Neural cell (in vitro differentiated cells): ENCODE measurements around the gene KBTBD6. TPM values are rescaled to one million over a fixed set of nuclear protein-coding genes. Genes with fewer than 3 reads are reported as not detected.

Experiments
- H2AFZ ChIP-seq: fragments of 200-600, 300-800 bp; sonication (generic), shearing (Covaris generic); 2 replicates; pipeline ENCODE4 v1.6.0; 2014; ENCODE audit warnings: low read depth, mild to moderate bottlenecking, antibody characterized with exemption, low read length, moderate library complexity
- H3F3A ChIP-seq: fragments of 200-600 bp; shearing (Covaris generic); 2 replicates; pipeline ENCODE4 v1.6.1; 2016; ENCODE audit warnings: mild to moderate bottlenecking, moderate library complexity, mixed read lengths, antibody characterized with exemption, low read length; ENCODE audit not compliant: insufficient read depth, poor library complexity, severe bottlenecking
- H3K27ac ChIP-seq: fragments of 200-600, 300-800 bp; sonication (generic), shearing (Covaris generic); 2 replicates; pipeline ENCODE4 v1.5.1; 2014; ENCODE audit warnings: mild to moderate bottlenecking, low read length, moderate library complexity
- H3K27me3 ChIP-seq: fragments of 300-800, 200-600 bp; sonication (generic), shearing (Covaris generic); 2 replicates; pipeline ENCODE4 v1.6.0; 2014; ENCODE audit warnings: mild to moderate bottlenecking, low read depth, low read length, moderate library complexity; ENCODE audit not compliant: insufficient read depth
- H3K36me3 ChIP-seq: fragments of 300-800, 200-600 bp; sonication (generic), shearing (Covaris generic); 2 replicates; pipeline ENCODE4 v1.5.1; 2014; ENCODE audit warnings: mild to moderate bottlenecking, antibody characterized with exemption, low read length, moderate library complexity; ENCODE audit not compliant: insufficient read depth
- H3K4me2 ChIP-seq: fragments of 300-800, 200-600 bp; sonication (generic), shearing (Covaris generic); 2 replicates; pipeline ENCODE4 v1.6.0; 2014; ENCODE audit warnings: mild to moderate bottlenecking, low read length
- H3K4me3 ChIP-seq: fragments of 300-800, 200-600 bp; sonication (generic), shearing (Covaris generic); 2 replicates; pipeline ENCODE4 v1.5.1; 2014; ENCODE audit warnings: mild to moderate bottlenecking, low read length, moderate library complexity
- H3K79me2 ChIP-seq: fragments of 200-600 bp; shearing (Covaris generic); replicated peaks from 2 replicates; pipeline ENCODE4 v1.6.0; 2014; ENCODE audit warnings: mild to moderate bottlenecking, low read length, moderate library complexity; ENCODE audit not compliant: insufficient read depth
- H3K9ac ChIP-seq: fragments of 300-800, 200-600 bp; sonication (generic), shearing (Covaris generic); 2 replicates; pipeline ENCODE4 v1.6.1; 2016; ENCODE audit warnings: mild to moderate bottlenecking, low read length, mixed read lengths
- H3K9me2 ChIP-seq: fragments of 200-600 bp; shearing (Covaris generic); 2 replicates; pipeline ENCODE4 v1.6.1; 2016; ENCODE audit warnings: mild to moderate bottlenecking, low read length, mixed read lengths; ENCODE audit not compliant: insufficient read depth
- H3K9me3 ChIP-seq: fragments of 200-600, 300-800 bp; sonication (generic), shearing (Covaris generic); 2 replicates; pipeline ENCODE4 v1.6.1; 2016; ENCODE audit warnings: mild to moderate bottlenecking, mixed run types, low read length, moderate library complexity, mixed read lengths
- H4K20me1 ChIP-seq: fragments of 200-600 bp; shearing (Covaris generic); 2 replicates; pipeline ENCODE4 v1.6.1; 2016; ENCODE audit warnings: mild to moderate bottlenecking, mixed run types; ENCODE audit not compliant: insufficient read depth
- EP300 ChIP-seq: fragments of 450-650 bp; conservative IDR thresholded peaks from 2 replicates; pipeline ENCODE4 v1.6.1; 2014; ENCODE audit warnings: antibody characterized with exemption, mild to moderate bottlenecking, moderate library complexity; ENCODE audit not compliant: poor library complexity, severe bottlenecking
- EZH2 ChIP-seq: fragments of 200-600, 300-800 bp; shearing (Covaris generic), sonication (generic); IDR thresholded peaks from 2 replicates; pipeline ENCODE4 v1.6.1; 2014; ENCODE audit warnings: antibody characterized with exemption, low read length, borderline replicate concordance, mild to moderate bottlenecking; ENCODE audit not compliant: insufficient read depth, poor library complexity, severe bottlenecking
- MXI1 ChIP-seq: fragments of 450-650 bp; conservative IDR thresholded peaks from 2 replicates; pipeline ENCODE4 v1.6.1; 2014; ENCODE audit warnings: antibody characterized with exemption, mild to moderate bottlenecking; ENCODE audit not compliant: poor library complexity, severe bottlenecking
- POLR2AphosphoS5 ChIP-seq: IDR thresholded peaks from 2 replicates; pipeline ENCODE4 v1.6.1; 2012
- RAD21 ChIP-seq: fragments of 450-650 bp; conservative IDR thresholded peaks from 2 replicates; pipeline ENCODE4 v1.6.1; 2014; ENCODE audit warnings: antibody characterized with exemption, mild to moderate bottlenecking, moderate library complexity
- SMC3 ChIP-seq: fragments of 450-650 bp; conservative IDR thresholded peaks from 2 replicates; pipeline ENCODE4 v1.6.1; 2014; ENCODE audit warnings: antibody characterized with exemption, mild to moderate bottlenecking, moderate library complexity; ENCODE audit not compliant: poor library complexity
- TAF1 ChIP-seq: IDR thresholded peaks from 2 replicates; pipeline ENCODE4 v1.6.1; 2012; ENCODE audit warnings: low read depth
- polyA plus RNA-seq: library from polyadenylated mRNA; depleted of rRNA; stranded (reverse); fragments of >200 nt; gene quantifications from 2 replicates; pipeline ENCODE4 v1.2.3, GENCODE V29; 2014
- TF ChIP-seq, protein P1 (sequence below): fragments of 450-650 bp; IDR thresholded peaks from 2 replicates; pipeline ENCODE4 v1.5.1; 2014; ENCODE audit warnings: antibody characterized with exemption, mild to moderate bottlenecking, moderate library complexity; ENCODE audit not compliant: poor library complexity, severe bottlenecking
- TF ChIP-seq, protein P2 (sequence below): IDR thresholded peaks from 2 replicates; pipeline ENCODE4 v1.6.1; 2012; ENCODE audit warnings: borderline replicate concordance

KBTBD6 gene
- polyA plus RNA-seq, 1 donor from 2014 or later: 31.8 TPM

DNA sequence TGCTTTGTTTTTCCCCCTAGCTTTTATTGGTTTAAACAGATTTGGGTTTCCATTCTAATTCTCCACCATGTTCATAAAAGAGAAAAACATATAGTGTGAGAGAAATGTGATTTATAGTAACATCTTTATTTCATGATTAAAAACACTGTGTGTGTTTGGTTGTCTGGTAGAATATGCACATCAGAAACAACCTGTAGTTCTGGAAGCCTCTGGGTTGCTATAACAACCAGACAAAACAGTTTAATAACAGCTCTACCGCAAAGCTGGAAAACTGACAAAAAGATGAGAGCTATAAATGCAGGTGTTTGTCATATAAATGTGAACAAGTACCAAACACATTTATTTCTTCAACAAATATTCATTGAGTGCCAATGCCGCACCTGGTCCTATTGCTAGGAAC lies 9.8 kb downstream of the KBTBD6 start:
- no peak overlapping the region for H3K9ac ChIP-seq
- TF ChIP-seq SMC3 (no peak), TAF1 (no peak), RAD21 (no peak), EP300 (peak; percentile 39), EZH2 (no peak), MXI1 (no peak)
- TF ChIP-seq, protein P1, sequence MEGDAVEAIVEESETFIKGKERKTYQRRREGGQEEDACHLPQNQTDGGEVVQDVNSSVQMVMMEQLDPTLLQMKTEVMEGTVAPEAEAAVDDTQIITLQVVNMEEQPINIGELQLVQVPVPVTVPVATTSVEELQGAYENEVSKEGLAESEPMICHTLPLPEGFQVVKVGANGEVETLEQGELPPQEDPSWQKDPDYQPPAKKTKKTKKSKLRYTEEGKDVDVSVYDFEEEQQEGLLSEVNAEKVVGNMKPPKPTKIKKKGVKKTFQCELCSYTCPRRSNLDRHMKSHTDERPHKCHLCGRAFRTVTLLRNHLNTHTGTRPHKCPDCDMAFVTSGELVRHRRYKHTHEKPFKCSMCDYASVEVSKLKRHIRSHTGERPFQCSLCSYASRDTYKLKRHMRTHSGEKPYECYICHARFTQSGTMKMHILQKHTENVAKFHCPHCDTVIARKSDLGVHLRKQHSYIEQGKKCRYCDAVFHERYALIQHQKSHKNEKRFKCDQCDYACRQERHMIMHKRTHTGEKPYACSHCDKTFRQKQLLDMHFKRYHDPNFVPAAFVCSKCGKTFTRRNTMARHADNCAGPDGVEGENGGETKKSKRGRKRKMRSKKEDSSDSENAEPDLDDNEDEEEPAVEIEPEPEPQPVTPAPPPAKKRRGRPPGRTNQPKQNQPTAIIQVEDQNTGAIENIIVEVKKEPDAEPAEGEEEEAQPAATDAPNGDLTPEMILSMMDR: no peak

DNA sequence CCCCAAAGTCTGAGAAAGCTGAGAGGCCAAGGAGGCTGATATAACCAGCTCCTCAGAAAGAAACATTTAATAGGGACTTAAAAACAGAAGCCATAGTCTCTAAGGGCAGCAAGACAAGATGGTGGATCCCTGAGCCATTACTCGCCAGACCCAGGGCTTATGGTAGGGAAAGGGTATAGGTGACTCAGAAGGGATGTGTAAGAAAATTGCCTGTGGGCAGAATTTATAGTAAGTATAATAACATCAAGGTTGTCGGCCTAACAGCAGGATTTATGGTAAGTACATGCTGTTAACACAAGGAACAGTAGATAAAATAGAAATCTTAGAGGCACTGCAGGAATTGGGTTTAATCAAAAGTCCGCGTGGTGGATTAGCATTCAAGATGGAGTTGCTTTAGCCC lies 14.7 kb downstream of the KBTBD6 start:
- Histone ChIP-seq H3K9me2 (no peaks in the 10 kb centered on the region), H3F3A (no peaks in the 10 kb centered on the region), H3K27ac (no peak overlapping the region), H3K27me3 (no peaks in the 10 kb centered on the region), H3K9ac (no peak overlapping the region), H4K20me1 (no peaks in the 10 kb centered on the region), H3K79me2 (no peaks in the 10 kb centered on the region), H3K4me2 (no peak overlapping the region), H3K9me3 (no peaks in the 10 kb centered on the region), H3K4me3 (no peak overlapping the region), H2AFZ (no peak overlapping the region), H3K36me3 (no peaks in the 10 kb centered on the region)
- TF ChIP-seq TAF1 (no peak), EP300 (no peak), EZH2 (no peak)

More for the DNA sequence above, 9.8 kb downstream of the KBTBD6 start:
- H3K27me3 ChIP-seq: no peaks in the 10 kb centered on the region
- no peaks in the 10 kb centered on the region for H3K36me3 ChIP-seq
- H4K20me1 ChIP-seq: no peaks in the 10 kb centered on the region
- H3K4me3 ChIP-seq: no peak overlapping the region
- no peak overlapping the region for H3K27ac ChIP-seq
- H3K79me2 ChIP-seq: no peaks in the 10 kb centered on the region
- no peaks in the 10 kb centered on the region for H3F3A ChIP-seq
- no peak overlapping the region for H2AFZ ChIP-seq
- H3K9me2 ChIP-seq: no peaks in the 10 kb centered on the region
- H3K9me3 ChIP-seq: no peaks in the 10 kb centered on the region
- no peak overlapping the region for H3K4me2 ChIP-seq

DNA sequence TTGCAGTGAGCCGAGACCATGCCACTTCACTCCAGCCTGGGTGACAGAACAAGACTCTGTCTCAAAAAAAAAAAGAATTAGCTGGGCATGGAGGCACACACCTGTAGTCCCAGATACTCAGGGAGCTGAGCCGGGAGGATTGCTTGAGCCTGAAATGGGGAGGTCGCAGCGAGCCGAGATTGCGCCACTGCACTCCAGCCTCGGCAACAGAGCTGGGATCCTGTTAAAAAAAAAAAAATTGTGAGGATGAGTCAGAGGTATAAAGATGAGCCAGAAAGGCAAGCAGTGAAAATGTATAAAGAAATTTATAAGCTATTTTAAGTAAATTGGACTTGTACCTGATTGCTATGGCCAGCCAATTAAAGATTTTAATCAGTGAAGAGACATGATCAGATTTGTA lies 21.1 kb downstream of the KBTBD6 start:
- Histone ChIP-seq H3K4me2 (no peak overlapping the region), H2AFZ (no peak overlapping the region), H3F3A (no peaks in the 10 kb centered on the region), H3K36me3 (no peaks in the 10 kb centered on the region), H3K4me3 (no peak overlapping the region), H3K27me3 (no peaks in the 10 kb centered on the region), H3K9me3 (no peaks in the 10 kb centered on the region), H3K9ac (no peak overlapping the region), H3K79me2 (no peaks in the 10 kb centered on the region), H3K9me2 (no peaks in the 10 kb centered on the region), H3K27ac (no peak overlapping the region), H4K20me1 (no peaks in the 10 kb centered on the region)
- TF ChIP-seq EP300 (no peak), EZH2 (no peak), TAF1 (no peak), RAD21 (no peak), MXI1 (no peak), SMC3 (no peak), POLR2AphosphoS5 (no peak)
- TF ChIP-seq, protein P1: no peak
- TF ChIP-seq, protein P2, sequence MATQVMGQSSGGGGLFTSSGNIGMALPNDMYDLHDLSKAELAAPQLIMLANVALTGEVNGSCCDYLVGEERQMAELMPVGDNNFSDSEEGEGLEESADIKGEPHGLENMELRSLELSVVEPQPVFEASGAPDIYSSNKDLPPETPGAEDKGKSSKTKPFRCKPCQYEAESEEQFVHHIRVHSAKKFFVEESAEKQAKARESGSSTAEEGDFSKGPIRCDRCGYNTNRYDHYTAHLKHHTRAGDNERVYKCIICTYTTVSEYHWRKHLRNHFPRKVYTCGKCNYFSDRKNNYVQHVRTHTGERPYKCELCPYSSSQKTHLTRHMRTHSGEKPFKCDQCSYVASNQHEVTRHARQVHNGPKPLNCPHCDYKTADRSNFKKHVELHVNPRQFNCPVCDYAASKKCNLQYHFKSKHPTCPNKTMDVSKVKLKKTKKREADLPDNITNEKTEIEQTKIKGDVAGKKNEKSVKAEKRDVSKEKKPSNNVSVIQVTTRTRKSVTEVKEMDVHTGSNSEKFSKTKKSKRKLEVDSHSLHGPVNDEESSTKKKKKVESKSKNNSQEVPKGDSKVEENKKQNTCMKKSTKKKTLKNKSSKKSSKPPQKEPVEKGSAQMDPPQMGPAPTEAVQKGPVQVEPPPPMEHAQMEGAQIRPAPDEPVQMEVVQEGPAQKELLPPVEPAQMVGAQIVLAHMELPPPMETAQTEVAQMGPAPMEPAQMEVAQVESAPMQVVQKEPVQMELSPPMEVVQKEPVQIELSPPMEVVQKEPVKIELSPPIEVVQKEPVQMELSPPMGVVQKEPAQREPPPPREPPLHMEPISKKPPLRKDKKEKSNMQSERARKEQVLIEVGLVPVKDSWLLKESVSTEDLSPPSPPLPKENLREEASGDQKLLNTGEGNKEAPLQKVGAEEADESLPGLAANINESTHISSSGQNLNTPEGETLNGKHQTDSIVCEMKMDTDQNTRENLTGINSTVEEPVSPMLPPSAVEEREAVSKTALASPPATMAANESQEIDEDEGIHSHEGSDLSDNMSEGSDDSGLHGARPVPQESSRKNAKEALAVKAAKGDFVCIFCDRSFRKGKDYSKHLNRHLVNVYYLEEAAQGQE: no peak
